ENCODE results near the gene C3AR1. TPM values are rescaled to one million over a fixed set of nuclear protein-coding genes. Genes with fewer than 3 reads are reported as not detected.

Gene C3AR1
- total RNA-seq, 1 donor from 2014 or later = 0.56 TPM

Other genes with a start within 250 kb of the C3AR1 start
- gene SLC2A14, start 193.4 kb downstream of the C3AR1 start, total RNA-seq = 0.09 and 0.31 TPM in 2 replicates
- 362 and 366 TPM in 2 replicates for gene SLC2A3, start 130.2 kb downstream of the C3AR1 start, total RNA-seq
- 18.5 and 18.6 TPM in 2 replicates for gene FOXJ2, start 33.6 kb downstream of the C3AR1 start, total RNA-seq
- 34.8 and 36.2 TPM in 2 replicates for gene NECAP1, start 15.9 kb upstream of the C3AR1 start, total RNA-seq
- 0.97 and 1.5 TPM in 2 replicates for gene CLEC4A, start 57.3 kb upstream of the C3AR1 start, total RNA-seq
- not detected in 2 replicates for gene ZNF705A, start 90.7 kb upstream of the C3AR1 start, total RNA-seq
- gene FAM90A1, start 161.3 kb upstream of the C3AR1 start, total RNA-seq = 0.14 and 0.31 TPM in 2 replicates

Data from activated CD4-positive, alpha-beta T cell treated with anti-CD3 and anti-CD28 coated beads, Interleukin-2, amount 10 ng/mL, durations not matched to agents 24 days and 14 days (primary cell).